ENCODE results near the gene TTLL5. TPM values are rescaled to one million over a fixed set of nuclear protein-coding genes. Genes with fewer than 3 reads are reported as not detected.
"Not testable (repeated sequence)": the region's sequence is repeated elsewhere in the genome, so short reads cannot be mapped to it uniquely, and the experiment has no call there.

The TTLL5 gene
- total RNA-seq, 1 donor from 2014 or later = 17.3 TPM

GRCh38 chr14:75831952-75832351, 170.9 kb downstream of the TTLL5 start:
- no peak for DNase-seq (ENCODE audit: low spot score)

- DNase-seq (ENCODE audit: low spot score) = no peak
Observed at GRCh38 chr14:75832621-75833297, 171.7 kb downstream of the TTLL5 start.

GRCh38 chr14:75833326-75834020, 172.4 kb downstream of the TTLL5 start:
- DNase-seq (ENCODE audit: low spot score) = no peak

GRCh38 chr14:75835156-75835725, 174.2 kb downstream of the TTLL5 start:
- no peak for DNase-seq (ENCODE audit: low spot score)

- no peak for DNase-seq (ENCODE audit: low spot score)
Observed at GRCh38 chr14:75835737-75836136, 174.7 kb downstream of the TTLL5 start.

GRCh38 chr14:75837151-75837787, 176.2 kb downstream of the TTLL5 start:
- DNase-seq (ENCODE audit: low spot score) = no peak

GRCh38 chr14:75840911-75841310, 179.9 kb downstream of the TTLL5 start:
- DNase-seq (ENCODE audit: low spot score) = no peak

GRCh38 chr14:75842551-75842950, 181.5 kb downstream of the TTLL5 start:
- DNase-seq (ENCODE audit: low spot score) = no peak

GRCh38 chr14:75844486-75844885, 183.4 kb downstream of the TTLL5 start:
- no peak for DNase-seq (ENCODE audit: low spot score)

GRCh38 chr14:75845136-75845804, 184.2 kb downstream of the TTLL5 start:
- no peak for DNase-seq (ENCODE audit: low spot score)

GRCh38 chr14:75846694-75847093, 185.6 kb downstream of the TTLL5 start:
- DNase-seq (ENCODE audit: low spot score) = not testable (repeated sequence)

GRCh38 chr14:75847584-75847983, 186.5 kb downstream of the TTLL5 start:
- DNase-seq (ENCODE audit: low spot score) = no peak

- DNase-seq (ENCODE audit: low spot score) = no peak
Observed at GRCh38 chr14:75848167-75848913, 187.3 kb downstream of the TTLL5 start.

GRCh38 chr14:75849300-75849895, 188.4 kb downstream of the TTLL5 start:
- no peak for DNase-seq (ENCODE audit: low spot score)

- no peak for DNase-seq (ENCODE audit: low spot score)
Observed at GRCh38 chr14:75851574-75851866, 190.5 kb downstream of the TTLL5 start.

GRCh38 chr14:75854111-75854799, 193.2 kb downstream of the TTLL5 start:
- DNase-seq (ENCODE audit: low spot score) = no peak

- DNase-seq (ENCODE audit: low spot score) = no peak
Observed at GRCh38 chr14:75857199-75857598, 196.2 kb downstream of the TTLL5 start.

- no peak for DNase-seq (ENCODE audit: low spot score)
Observed at GRCh38 chr14:75858362-75858761, 197.3 kb downstream of the TTLL5 start.

- DNase-seq (ENCODE audit: low spot score) = no peak
Observed at GRCh38 chr14:75859746-75860145, 198.7 kb downstream of the TTLL5 start.

GRCh38 chr14:75860561-75861160, 199.6 kb downstream of the TTLL5 start:
- no peak for DNase-seq (ENCODE audit: low spot score)
